Endothelial cell of umbilical vein (primary cell): ENCODE data around the gene PRRC1. TPM values are rescaled to one million over a fixed set of nuclear protein-coding genes. Genes with fewer than 3 reads are reported as not detected.

Experiments
- BruUV-seq: library from RNA; stranded (reverse); fragments of 400-500 nt; replicated peaks from 2 replicates; lab custom pipeline; 2021; lab: Mats Ljungman, UMichigan
- CTCF ChIA-PET: fragments of 300-600, 350-600 bp; sonication (Branson Sonifier 250); formaldehyde crosslinking; loops from one replicate; lab custom pipeline; 2021; ENCODE audit warnings: antibody characterized with exemption, inconsistent platforms; lab: Charles Lee
- POLR2A ChIA-PET: fragments of 300-600, 350-600 bp; sonication (Branson Sonifier 250); formaldehyde crosslinking; loops from one replicate; lab custom pipeline; 2021; ENCODE audit warnings: antibody characterized with exemption, inconsistent platforms; lab: Charles Lee
- DNase-seq: peaks from one replicate; pipeline ENCODE4 v3.0.0-alpha.2; 2011; ENCODE audit warnings: low read depth, low spot score
- FAIRE-seq: peaks from 2 replicates; lab custom pipeline; 2011; peaks lifted over from hg19 to GRCh38; lab: Jason Lieb, UNC
- H2AFZ ChIP-seq: 2 replicates; pipeline ENCODE4 v1.6.0; 2012; ENCODE audit warnings: low read depth, low read length, control low read depth, inconsistent platforms
- H3K27ac ChIP-seq: 2 replicates; pipeline ENCODE4 v1.5.1; 2011; ENCODE audit warnings: low read depth, mild to moderate bottlenecking, control low read depth, low read length, moderate library complexity; ENCODE audit not compliant: insufficient read depth
- H3K27me3 ChIP-seq, 2 experiments: 2 replicates each; pipeline versions ENCODE4 v1.6.0 to v1.6.1; 2011; ENCODE audit warnings: low read length in 2 of 2, mixed read lengths in 1 of 2; ENCODE audit not compliant: control insufficient read depth in 2 of 2, insufficient read depth in 2 of 2
- H3K36me3 ChIP-seq, 2 experiments: 2 replicates in 1 of 2; 3 replicates in 1 of 2; pipeline ENCODE4 v1.5.1; 2011; ENCODE audit warnings: low read length in 2 of 2, mild to moderate bottlenecking in 1 of 2, moderate library complexity in 1 of 2; ENCODE audit not compliant: control insufficient read depth in 2 of 2, insufficient read depth in 2 of 2; ENCODE audit errors: extremely low read depth in 1 of 2
- H3K4me1 ChIP-seq: 3 replicates; pipeline ENCODE4 v1.5.1; 2011; ENCODE audit warnings: mild to moderate bottlenecking, low read length; ENCODE audit not compliant: control insufficient read depth, insufficient read depth; ENCODE audit errors: extremely low read depth
- H3K4me2 ChIP-seq: 2 replicates; pipeline ENCODE4 v1.6.1; 2011; ENCODE audit warnings: low read length, control low read depth, mixed read lengths; ENCODE audit not compliant: insufficient read depth
- H3K4me3 ChIP-seq, 3 experiments: fragments of 200-600 bp in 1 of 3; sonication (generic), shearing (Covaris generic) in 1 of 3; replicated peaks in 1 of 3; 2 replicates each; pipeline ENCODE4 v1.5.1; 2011 to 2016; ENCODE audit warnings: control low read depth in 3 of 3, low read length in 3 of 3, mild to moderate bottlenecking in 2 of 3, inconsistent platforms in 1 of 3, low read depth in 1 of 3, moderate library complexity in 1 of 3; ENCODE audit not compliant: insufficient read depth in 1 of 3
- H3K79me2 ChIP-seq: 2 replicates; pipeline ENCODE4 v1.6.0; 2012; ENCODE audit warnings: low read length, inconsistent platforms; ENCODE audit not compliant: control insufficient read depth, insufficient read depth
- H3K9ac ChIP-seq: replicated peaks from 2 replicates; pipeline ENCODE3; 2011; ENCODE audit warnings: low read length, control low read depth; ENCODE audit not compliant: insufficient read depth; ENCODE audit errors: extremely low read depth
- H3K9me1 ChIP-seq: replicated peaks from 3 replicates; pipeline ENCODE4 v1.6.0; 2011; ENCODE audit warnings: mild to moderate bottlenecking, low read length; ENCODE audit not compliant: control insufficient read depth, insufficient read depth; ENCODE audit errors: extremely low read depth
- H3K9me3 ChIP-seq: replicated peaks from 2 replicates; pipeline ENCODE4 v1.5.1; 2012; ENCODE audit warnings: low read length, inconsistent platforms; ENCODE audit not compliant: control insufficient read depth, insufficient read depth
- H4K20me1 ChIP-seq: replicated peaks from 2 replicates; pipeline ENCODE3; 2011; ENCODE audit warnings: mild to moderate bottlenecking, low read length; ENCODE audit not compliant: control insufficient read depth, insufficient read depth; ENCODE audit errors: extremely low read depth
- CTCF ChIP-seq, 2 donors: IDR thresholded peaks; 1 replicate in 1 of 2; 2 replicates in 1 of 2; pipeline ENCODE4 v1.5.1; 2011; ENCODE audit warnings: low read length in 2 of 2, mild to moderate bottlenecking in 2 of 2, moderate library complexity in 2 of 2, control low read depth in 1 of 2, inconsistent platforms in 1 of 2, low read depth in 1 of 2; ENCODE audit not compliant: insufficient read depth in 1 of 2; ENCODE audit errors: extremely low read depth in 1 of 2
- EZH2 ChIP-seq: IDR thresholded peaks from 2 replicates; pipeline ENCODE4 v1.6.1; 2012; ENCODE audit warnings: borderline replicate concordance, low read depth, mild to moderate bottlenecking, moderate library complexity, low read length, inconsistent platforms; ENCODE audit not compliant: severe bottlenecking
- FOS ChIP-seq: IDR thresholded peaks from 2 replicates; pipeline ENCODE4 v1.6.1; 2011; ENCODE audit warnings: mild to moderate bottlenecking, low read length, moderate library complexity, borderline replicate concordance; ENCODE audit not compliant: insufficient read depth
- GATA2 ChIP-seq: IDR thresholded peaks from 2 replicates; pipeline ENCODE4 v1.7.0; 2011; ENCODE audit warnings: low read depth, mild to moderate bottlenecking, moderate library complexity, mixed read lengths, low read length; ENCODE audit not compliant: insufficient read length, insufficient read depth
- JUN ChIP-seq: IDR thresholded peaks from 2 replicates; pipeline ENCODE4 v1.6.1; 2011; ENCODE audit warnings: borderline replicate concordance, low read depth; ENCODE audit not compliant: insufficient read length, insufficient read depth
- MAX ChIP-seq: IDR thresholded peaks from 2 replicates; pipeline ENCODE4 v1.6.1; 2011; ENCODE audit not compliant: insufficient read depth, insufficient read length
- MYC ChIP-seq: IDR thresholded peaks from one replicate; pipeline ENCODE4 v1.6.1; 2011; ENCODE audit warnings: mild to moderate bottlenecking, low read depth, low read length
- POLR2A ChIP-seq: IDR thresholded peaks from 2 replicates; pipeline ENCODE4 v1.6.1; 2012; ENCODE audit warnings: low read depth, mild to moderate bottlenecking, control low read depth, low read length
- POLR2AphosphoS5 ChIP-seq: IDR thresholded peaks from 2 replicates; pipeline ENCODE4 v1.6.1; 2012; ENCODE audit warnings: low read depth, mild to moderate bottlenecking, control low read depth, low read length, moderate library complexity; ENCODE audit not compliant: insufficient read depth
- dilution Hi-C: fragments of 300-500 bp; cut with MboI; formaldehyde crosslinking; loops from one replicate; pipeline ENCODE4 v1.15.0; 2019; ENCODE audit warnings: low sequenced_read_pairs; ENCODE audit not compliant: extremely low pct_ligation_motif_present
- intact Hi-C: fragments of 100-400 bp; cut with micrococcal nuclease; formaldehyde crosslinking; loops from one replicate; pipeline ENCODE4 v1.10.0; 2022
- polyA plus RNA-seq, 4 experiments: library from polyadenylated mRNA; depleted of rRNA in 3 of 4; stranded (reverse) in 3 of 4; unstranded in 1 of 4; fragments of >200 nt; gene quantifications; 2 replicates each; pipeline versions ENCODE4 v1.2.1 to v1.2.3, GENCODE V29; 2011 to 2012; ENCODE audit warnings: missing spikeins in 1 of 4
- total RNA-seq: library from RNA; stranded (reverse); gene quantifications from 2 replicates; pipeline ENCODE4 v1.2.3, GENCODE V29; 2021

The PRRC1 gene
- total and polyA plus RNA-seq, 2 donors (not counting 3 experiments of a cell fraction or from before 2014, with no cell fraction given), result 64.4 to 77.6 TPM

GRCh38 chr5:127486471-127486870, 31.0 kb upstream of the PRRC1 start:
- no peaks in the 10 kb centered on the region for H3K9me3 ChIP-seq
- H3K4me1 ChIP-seq, result no peaks in the 10 kb centered on the region
- no peak for DNase-seq
- no peak overlapping the region for H3K9ac ChIP-seq
- H2AFZ ChIP-seq, result no peak overlapping the region
- POLR2A ChIA-PET, result no interaction called here
- intact Hi-C loops (no loop called here), dilution Hi-C loops (no loop called here)
- no peaks in the 10 kb centered on the region for H4K20me1 ChIP-seq
- no peak overlapping the region for H3K27ac ChIP-seq
- H3K4me3 ChIP-seq, result no peak overlapping the region
- H3K4me2 ChIP-seq, result no peak overlapping the region
- H3K36me3 ChIP-seq, result no peaks in the 10 kb centered on the region
- no TSS peak for BruUV-seq
- FAIRE-seq, result no peak
- CTCF ChIA-PET, result no interaction called here
- H3K79me2 ChIP-seq, result no peaks in the 10 kb centered on the region
- TF ChIP-seq JUN (no peak), GATA2 (no peak), MYC (no peak), POLR2AphosphoS5 (no peak), POLR2A (no peak), EZH2 (no peak), MAX (no peak), CTCF (IDR thresholded peaks at IDR 0.05; ENCODE audit: extremely low read depth in 1 of 2, insufficient read depth in 1 of 2, low read depth in 1 of 2, low read length in 2 of 2) (no peak), FOS (no peak)
- H3K27me3 ChIP-seq, result peaks cover 3 to 9% of the 10 kb centered on the region in 2 experiments
- no peaks in the 10 kb centered on the region for H3K9me1 ChIP-seq
